GM21786 (cell line): ENCODE results near the gene PDLIM4.

Experiments used
- ATAC-seq: cut with Tn5 transposase; IDR thresholded peaks from one replicate; pipeline ENCODE4 v1.9.1; 2021; ENCODE audit not compliant: unreplicated experiment

Gene PDLIM4

DNA sequence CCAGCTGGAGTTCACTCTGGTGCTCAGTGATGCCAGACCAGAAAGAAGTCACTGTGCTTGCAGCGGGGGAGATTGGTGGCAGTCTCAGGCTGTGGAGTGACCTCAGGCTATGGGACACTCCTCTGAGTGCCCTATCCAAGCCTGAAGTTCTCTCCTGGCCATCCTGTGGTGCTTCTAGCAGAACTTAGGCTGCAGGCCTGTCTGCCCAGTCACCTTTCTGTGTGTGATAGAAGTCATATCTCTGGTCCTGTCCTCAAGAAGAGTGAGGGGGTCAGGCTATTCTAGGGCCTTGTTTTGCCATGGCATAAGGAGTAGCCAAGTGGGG lies 9.3 kb downstream of the PDLIM4 start:
- ATAC-seq = no peak

DNA sequence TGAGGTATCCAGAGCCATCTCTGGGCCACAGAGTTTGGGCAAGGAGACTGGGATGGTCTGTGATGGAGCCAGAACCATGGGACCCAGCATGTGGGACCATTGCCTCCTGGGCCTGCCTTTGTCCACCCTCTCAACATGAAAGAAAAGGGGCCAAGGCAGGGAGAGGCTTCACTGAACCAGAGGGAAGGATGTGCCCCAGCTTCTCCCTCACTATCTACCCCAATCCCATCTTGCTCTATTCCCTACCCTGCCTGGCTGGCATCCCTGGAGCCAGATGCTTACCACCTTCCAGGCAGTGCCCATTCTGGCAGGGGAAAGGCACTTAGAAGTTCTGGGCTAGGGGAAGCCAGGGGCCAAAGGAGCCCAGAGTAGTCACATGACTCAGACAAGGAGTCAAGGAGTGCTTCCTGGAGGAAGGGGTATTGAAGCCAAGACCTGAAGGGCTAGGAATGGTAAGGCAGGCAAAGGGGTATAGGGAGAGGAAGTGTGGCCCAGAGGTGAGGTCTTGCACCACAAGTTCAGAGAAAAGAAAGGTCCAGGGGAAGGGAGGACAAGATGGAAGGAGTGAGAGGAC lies 9.8 kb downstream of the PDLIM4 start:
- no peak for ATAC-seq

GRCh38 chr5:132267931-132268768 lies 10.7 kb downstream of the PDLIM4 start:
- peak; percentile 6 for ATAC-seq

GRCh38 chr5:132268769-132269551 lies 11.5 kb downstream of the PDLIM4 start:
- peak; percentile 81 for ATAC-seq

- ATAC-seq = no peak
These were observed 12.3 kb downstream of the PDLIM4 start for GRCh38 chr5:132269635-132270334.

- no peak for ATAC-seq
These were observed 12.8 kb downstream of the PDLIM4 start for GRCh38 chr5:132270335-132270665.

DNA sequence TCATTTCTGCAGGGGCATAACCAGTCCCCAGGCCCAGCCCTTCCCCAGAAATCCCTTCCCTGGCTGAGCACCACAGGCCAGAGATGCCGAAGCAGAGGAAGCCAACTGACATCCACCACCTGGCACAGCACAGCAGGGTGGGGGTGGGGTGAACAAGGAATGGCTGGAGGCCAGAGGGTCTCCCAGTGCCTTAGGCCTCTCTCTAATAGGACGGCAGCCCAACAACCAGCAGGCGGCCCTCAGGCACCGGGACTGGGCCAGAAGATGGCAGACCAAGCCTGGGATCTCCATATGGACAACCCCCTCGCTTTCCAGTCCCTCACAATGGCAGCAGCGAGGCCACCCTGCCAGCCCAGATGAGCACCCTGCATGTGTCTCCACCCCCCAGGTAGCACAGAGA lies 13.2 kb downstream of the PDLIM4 start:
- no peak for ATAC-seq

DNA sequence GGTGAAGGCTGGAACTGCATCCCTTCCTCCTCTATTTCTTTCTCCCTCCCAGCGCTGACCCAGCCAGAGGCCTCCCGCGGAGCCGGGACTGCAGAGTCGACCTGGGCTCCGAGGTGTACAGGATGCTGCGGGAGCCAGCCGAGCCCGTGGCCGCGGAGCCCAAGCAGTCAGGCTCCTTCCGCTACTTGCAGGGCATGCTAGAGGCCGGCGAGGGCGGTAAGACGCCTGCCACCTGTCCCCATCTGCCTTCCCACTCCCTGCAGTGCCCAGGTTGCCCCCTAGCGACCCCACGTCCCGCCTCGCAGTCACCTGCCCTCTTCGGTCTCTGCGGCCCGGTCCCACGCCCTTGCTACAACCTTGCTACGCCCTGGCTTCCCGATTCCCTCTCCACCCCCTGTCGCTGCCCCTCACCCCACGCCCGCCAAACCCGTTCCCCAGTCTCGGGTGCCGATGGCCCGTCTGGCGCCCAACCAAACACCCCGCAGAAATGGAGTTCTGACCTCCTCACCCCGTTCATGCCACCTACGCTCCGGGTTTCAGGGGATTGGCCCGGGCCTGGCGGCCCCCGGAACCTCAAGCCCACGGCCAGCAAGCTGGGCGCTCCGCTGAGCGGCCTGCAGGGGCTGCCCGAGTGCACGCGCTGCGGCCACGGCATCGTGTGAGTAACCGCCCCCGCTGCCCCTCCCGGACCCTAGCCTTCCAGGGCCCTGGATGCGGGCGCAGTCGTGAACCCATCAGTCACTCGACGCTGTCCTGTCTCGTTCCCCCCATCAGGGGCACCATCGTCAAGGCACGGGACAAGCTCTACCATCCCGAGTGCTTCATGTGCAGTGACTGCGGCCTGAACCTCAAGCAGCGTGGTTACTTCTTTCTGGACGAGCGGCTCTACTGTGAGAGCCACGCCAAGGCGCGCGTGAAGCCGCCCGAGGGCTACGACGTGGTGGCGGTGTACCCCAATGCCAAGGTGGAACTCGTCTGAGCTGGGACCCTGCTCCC lies 14.1 kb downstream of the PDLIM4 start:
- ATAC-seq = no peak

DNA sequence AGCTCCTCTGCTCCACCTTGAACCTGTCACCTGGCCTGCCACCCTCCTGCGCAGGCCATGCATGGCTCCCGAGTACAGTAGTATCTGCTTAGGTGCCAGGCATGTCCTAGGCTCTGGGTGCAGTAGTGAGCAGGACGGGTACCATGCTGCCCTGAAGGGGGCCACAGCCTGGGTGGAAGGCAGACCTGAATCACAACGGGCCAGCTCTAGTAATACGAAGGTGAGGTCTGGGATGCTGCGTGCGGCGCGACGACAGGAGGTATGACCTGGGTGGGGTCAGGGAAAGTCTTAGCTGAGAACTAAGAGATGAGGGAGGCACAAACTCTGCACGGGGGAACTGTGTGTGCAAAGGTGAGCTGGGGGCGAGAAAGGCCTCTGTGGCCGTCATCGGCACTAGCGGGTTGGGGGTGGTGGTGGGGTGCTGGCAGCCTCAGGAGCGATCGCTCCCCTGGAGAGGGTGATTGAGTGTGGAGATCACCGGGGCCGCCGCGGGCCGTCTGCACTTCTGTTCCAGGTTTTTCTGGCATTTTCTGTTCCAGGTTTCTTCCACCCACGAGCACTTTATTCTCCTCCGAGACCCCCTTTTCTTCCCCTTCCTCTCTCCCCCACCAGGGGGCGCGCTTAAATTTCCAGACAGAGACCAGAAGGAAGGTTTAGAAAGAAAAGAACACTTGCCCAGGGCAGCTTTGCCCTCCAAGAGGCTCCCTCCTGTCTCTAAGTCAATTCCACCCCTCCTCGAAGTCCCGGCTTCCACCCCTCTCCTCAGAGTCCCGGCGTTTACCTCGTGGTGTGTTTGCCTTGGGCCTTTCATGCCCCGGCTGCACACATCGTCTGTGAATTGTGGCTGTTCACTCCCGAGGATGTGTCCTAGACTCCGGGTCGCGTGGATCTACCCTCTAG lies 15.1 kb downstream of the PDLIM4 start:
- no peak for ATAC-seq

GRCh38 chr5:132273631-132274030 lies 16.1 kb downstream of the PDLIM4 start:
- ATAC-seq = no peak

DNA sequence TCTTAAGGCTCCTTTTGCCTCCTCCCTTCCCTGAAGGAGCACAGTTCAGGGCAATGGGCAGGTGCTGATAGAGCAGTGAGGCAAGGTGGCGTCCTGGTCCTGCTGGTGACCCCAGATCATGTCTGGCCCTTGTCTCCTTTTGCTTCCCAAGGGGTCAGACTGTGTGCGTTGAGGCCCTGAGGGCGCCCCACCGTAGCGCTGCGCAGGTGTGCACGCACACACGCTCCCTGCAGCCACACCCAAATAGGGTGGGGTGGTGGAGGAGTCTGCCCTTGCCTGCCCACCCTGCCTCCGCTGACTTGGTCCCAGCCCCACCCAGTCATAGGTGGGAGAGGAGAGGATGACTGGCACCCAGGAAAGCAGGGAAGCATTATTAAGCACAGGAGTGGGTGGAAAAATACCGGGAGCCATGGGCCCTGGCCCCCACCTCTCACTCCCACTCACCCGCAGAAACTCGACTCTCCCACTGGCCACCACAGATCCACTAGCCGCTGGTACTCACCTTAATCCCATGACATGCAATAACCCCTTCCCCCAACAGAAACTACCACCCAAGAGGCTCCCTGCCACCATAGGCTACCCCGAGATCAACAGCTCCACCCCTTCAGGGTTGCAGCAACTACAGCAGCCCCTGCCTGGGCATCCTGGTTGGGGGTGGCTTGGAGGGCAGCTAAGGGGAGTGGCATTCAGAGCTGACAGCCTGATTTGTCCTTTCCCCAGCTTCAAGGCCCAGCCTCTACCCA lies 16.7 kb downstream of the PDLIM4 start:
- no peak for ATAC-seq

DNA sequence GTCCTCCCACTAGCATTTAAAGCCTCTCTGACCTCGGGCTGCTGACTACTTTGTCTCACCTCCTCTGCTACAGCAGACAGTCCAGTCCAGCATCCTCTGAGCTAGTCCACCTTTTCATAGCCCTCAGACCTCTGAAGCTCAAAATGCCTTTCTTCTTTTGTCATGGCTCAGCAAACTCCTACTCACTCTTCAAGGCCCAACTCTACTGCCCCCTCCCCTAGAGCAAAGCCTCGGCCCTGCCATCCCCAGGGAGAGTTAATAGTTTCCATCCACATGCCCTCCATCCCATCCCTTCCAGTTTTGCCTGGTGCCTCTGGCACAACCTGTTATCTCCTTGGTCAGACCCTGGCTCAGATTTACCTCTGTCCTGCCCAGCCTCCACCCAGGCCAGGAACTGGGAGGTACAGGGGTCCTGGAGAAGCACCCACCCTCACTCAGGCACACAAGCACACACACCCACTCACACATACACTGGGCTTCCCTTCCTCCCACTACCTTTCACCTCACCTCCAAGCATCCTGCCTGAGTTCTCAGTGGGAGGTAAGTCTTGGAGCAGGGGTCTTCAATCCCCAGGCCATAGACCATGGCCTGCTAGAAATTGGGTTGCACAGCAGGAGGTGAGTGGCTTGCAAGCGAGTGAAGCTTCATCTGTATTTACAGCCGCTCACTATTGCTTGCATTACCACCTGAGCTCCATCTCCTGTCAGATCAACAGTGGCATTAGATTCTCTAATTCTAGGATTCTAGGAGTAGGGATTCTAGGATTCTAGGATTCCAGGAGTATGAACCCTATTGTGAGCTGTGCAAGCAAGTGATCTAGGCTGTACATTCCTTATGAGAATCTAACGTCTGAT lies 18.1 kb downstream of the PDLIM4 start:
- no peak for ATAC-seq

DNA sequence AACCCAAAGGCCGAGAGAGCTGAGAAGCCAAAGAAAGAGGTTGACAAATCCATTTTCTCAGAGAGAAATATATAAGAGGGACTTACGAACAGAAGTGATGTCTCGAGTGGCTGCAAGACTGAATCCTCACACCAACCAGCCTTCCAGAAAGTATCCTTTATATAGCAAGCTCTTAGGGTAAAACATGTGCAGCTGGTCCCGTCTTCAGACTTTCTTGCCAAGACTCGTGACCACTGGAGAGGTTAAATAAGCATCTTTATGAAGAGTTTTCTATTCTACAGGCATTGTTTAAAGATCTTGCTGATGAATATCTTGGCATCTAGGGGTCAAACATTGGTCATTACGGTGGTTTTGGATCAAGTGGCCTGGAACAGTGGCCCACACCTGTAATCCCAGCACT lies 19.8 kb downstream of the PDLIM4 start:
- ATAC-seq = no peak

DNA sequence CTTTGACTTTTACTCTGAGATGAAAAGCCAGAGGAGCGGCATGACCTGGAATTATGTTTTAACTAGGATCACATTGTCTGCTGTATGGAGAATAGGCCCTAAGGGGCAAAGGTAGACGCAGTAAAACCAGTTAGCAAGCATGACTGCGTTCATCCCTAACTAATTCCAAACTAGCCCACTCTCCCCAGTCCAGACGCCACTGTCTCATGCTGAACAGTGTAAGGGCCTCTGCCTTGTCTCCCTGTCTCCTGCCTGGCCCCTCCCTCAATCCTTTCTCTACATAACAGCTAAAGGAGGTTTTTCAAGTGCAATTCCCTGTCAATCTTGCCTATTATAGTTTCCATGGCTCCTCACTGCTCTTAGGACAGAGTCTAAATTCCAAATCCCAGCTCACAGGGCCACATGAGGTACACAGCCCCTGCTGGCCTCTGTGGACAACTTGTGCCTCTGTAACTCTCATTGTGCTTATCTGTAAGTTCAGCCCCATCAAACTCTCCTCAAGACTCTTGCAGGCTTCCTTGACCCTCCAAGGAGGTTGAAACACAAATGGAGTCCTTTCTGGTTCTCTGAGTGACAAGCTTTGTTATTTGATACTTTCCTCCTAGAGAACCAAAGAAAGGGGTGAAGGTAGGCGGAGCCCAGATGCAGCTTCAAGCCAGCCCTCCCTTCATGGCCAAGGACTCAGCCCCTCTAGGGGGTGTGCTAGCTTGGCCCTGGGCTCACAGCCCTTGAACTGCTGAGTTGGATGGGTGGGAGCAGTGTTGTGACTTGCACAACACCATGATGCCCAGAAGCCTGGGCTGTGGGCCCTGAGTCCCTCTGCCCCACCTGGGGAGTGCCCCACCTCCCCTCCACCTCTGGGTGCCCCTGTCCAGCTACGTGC lies 20.7 kb downstream of the PDLIM4 start:
- no peak for ATAC-seq

DNA sequence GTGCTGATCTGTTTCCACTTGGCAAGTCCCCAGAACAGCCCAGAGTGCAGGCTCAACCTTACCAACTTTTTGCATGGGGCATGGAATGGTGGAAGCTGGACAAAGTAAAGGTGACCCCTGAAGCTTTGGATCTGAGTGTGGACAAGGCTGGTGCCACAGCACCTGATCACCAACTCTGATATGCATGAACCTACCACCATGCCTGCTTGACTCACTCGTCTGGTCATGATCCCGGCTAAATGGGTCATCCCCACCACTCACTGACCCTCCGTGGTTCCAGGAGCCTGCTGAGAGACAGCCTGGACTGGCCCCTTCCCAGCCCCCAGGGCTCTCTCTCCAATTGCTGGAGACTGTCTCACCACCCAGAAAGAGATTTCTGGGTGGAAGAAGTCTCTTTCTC lies 22.3 kb downstream of the PDLIM4 start:
- no peak for ATAC-seq

DNA sequence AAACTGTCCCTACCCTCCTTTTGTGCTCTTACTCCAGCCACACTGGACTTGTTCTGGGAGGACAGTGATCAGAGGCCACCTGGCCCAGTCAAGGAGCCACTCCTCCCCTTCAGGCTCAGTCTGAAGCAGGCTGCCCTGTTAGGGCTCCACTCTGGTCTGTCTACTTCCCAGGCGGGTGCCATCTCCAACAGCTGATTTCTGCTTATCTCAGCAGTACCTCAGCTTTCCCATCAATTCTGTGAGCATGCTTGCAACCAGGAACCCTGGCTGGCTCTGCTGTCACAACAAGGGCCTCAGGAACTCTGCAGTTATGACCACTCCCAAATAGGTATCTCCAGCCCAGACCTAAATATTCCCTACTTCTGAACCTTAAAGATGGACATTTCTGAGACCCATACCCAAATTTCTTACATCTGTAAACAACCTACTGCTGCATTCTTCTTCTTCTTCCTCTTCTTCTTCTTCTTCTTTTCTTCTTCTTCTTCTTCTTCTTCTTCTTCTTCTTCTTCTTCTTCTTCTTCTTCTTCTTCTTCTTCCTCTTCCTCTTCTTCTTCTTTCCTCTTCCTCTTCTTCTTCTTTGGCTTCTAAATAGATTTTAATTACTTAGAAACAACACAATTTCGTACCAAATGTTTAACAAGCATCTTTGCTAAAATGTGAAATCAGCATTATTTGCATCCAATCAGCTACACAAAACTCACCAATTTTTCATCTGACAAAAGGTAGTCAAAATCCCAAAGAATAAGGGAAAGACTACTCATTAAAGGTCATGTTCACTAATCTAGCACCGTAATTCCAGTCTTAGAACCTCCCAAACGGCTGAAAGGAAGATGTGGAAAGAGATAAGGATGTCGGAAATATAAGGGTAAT lies 23.1 kb downstream of the PDLIM4 start:
- ATAC-seq = no peak
